ENCODE results near the gene POU2F3. TPM values are rescaled to one million over a fixed set of nuclear protein-coding genes. Genes with fewer than 3 reads are reported as not detected.
A peak's percentile ranks its signal among the peaks of the same experiment; 100 is the strongest.

The POU2F3 gene
- total and polyA plus RNA-seq, 3 donors from 2014 or later = 0.16 to 0.49 (median 0.31) TPM

- Histone ChIP-seq H3K4me3 (no peak overlapping the region), H3K27me3 (no peaks in the 10 kb centered on the region), H3K9me3 (no peaks in the 10 kb centered on the region), H3K27ac (no peak overlapping the region), H3K4me1 (peaks cover 9% of the 10 kb centered on the region), H3K36me3 (ENCODE audit: low read depth, missing control alignments) (no peaks in the 10 kb centered on the region)
- intact Hi-C loops (cut with DNase I; ENCODE audit: low total_unique reads) = no loop called here
- DNase-seq = no peak
- 87 to 91% methylated on average over 1 of the region's 1 CpG for WGBS, 2 donors
- TF ChIP-seq POLR2A (IDR thresholded peaks at IDR 0.05) = no peak
Observed at GRCh38 chr11:120333801-120334200, 93.9 kb downstream of the POU2F3 start.

- Histone ChIP-seq H3K9me3 (no peaks in the 10 kb centered on the region), H3K4me3 (no peak overlapping the region), H3K27me3 (no peaks in the 10 kb centered on the region), H3K4me1 (peaks cover 14% of the 10 kb centered on the region), H3K27ac (no peak overlapping the region), H3K36me3 (ENCODE audit: low read depth, missing control alignments) (no peaks in the 10 kb centered on the region)
- no peak for TF ChIP-seq CTCF (IDR thresholded peaks at IDR 0.05)
- WGBS, 2 donors = 50 to 67% methylated on average over 1 of the region's 1 CpG
- DNase-seq = no peak
- intact Hi-C loops (cut with DNase I; ENCODE audit: low total_unique reads) = no loop called here
Observed at GRCh38 chr11:120334332-120334731, 94.4 kb downstream of the POU2F3 start.

GRCh38 chr11:120334894-120335462 lies 95.0 kb downstream of the POU2F3 start:
- no peaks in the 10 kb centered on the region for H3K27me3 ChIP-seq
- H3K4me1 ChIP-seq = peaks cover 20% of the 10 kb centered on the region
- TF ChIP-seq POLR2A (IDR thresholded peaks at IDR 0.05) (no peak), CTCF (IDR thresholded peaks at IDR 0.05) (peak; percentile 49 to 74 (median 55))
- peak overlapping the region; percentile 92 for H3K4me3 ChIP-seq
- no peaks in the 10 kb centered on the region for H3K9me3 ChIP-seq
- 0 to 1% methylated on average over 8 of the region's 8 CpGs for WGBS, 2 donors
- no peaks in the 10 kb centered on the region for H3K36me3 ChIP-seq (ENCODE audit: low read depth, missing control alignments)
- intact Hi-C loops (cut with DNase I; ENCODE audit: low total_unique reads) = no loop called here
- H3K27ac ChIP-seq = peak overlapping the region; percentile 73 to 97
- peak; percentile 84 for DNase-seq

GRCh38 chr11:120335556-120335907 lies 95.6 kb downstream of the POU2F3 start:
- intact Hi-C loops (cut with DNase I; ENCODE audit: low total_unique reads) = no loop called here
- no peaks in the 10 kb centered on the region for H3K36me3 ChIP-seq (ENCODE audit: low read depth, missing control alignments)
- 0% methylated on average over 19 of the region's 19 CpGs for WGBS, 2 donors
- peaks cover 24% of the 10 kb centered on the region for H3K4me1 ChIP-seq
- H3K9me3 ChIP-seq = no peaks in the 10 kb centered on the region
- no peak for DNase-seq
- peak overlapping the region; percentile 73 to 97 for H3K27ac ChIP-seq
- H3K27me3 ChIP-seq = no peaks in the 10 kb centered on the region
- H3K4me3 ChIP-seq = peak overlapping the region; percentile 92
- no peak for TF ChIP-seq CTCF (IDR thresholded peaks at IDR 0.05)

- H3K27me3 ChIP-seq = no peaks in the 10 kb centered on the region
- H3K9me3 ChIP-seq = no peaks in the 10 kb centered on the region
- TF ChIP-seq POLR2A (IDR thresholded peaks at IDR 0.05) (no peak), CTCF (IDR thresholded peaks at IDR 0.05) (no peak)
- peak within 1 kb of the TSS; percentile 92 for H3K4me3 ChIP-seq
- peak; percentile 97 for DNase-seq
- H3K36me3 ChIP-seq (ENCODE audit: low read depth, missing control alignments) = no peaks in the 10 kb centered on the region
- WGBS, 2 donors = 1% methylated on average over 67 of the region's 92 CpGs; no CpG with 5 or more reads in 1 of the 2 donors
- intact Hi-C loops (cut with DNase I; ENCODE audit: low total_unique reads) = no loop called here
- H3K4me1 ChIP-seq = peaks cover 24% of the 10 kb centered on the region
- peak within 1 kb of the TSS; percentile 95 to 97 for H3K27ac ChIP-seq
Observed at GRCh38 chr11:120335908-120336640, 96.1 kb downstream of the POU2F3 start, which contains the start of gene ARHGEF12. Gene ARHGEF12, plus strand, starts transcription at chr11:120336413. Its CDS starts 831 bp downstream, at chr11:120337244.

Measured in testis (tissue), 3 donors.